Stromal cell of bone marrow (primary cell): Measurements from ENCODE around the gene DMXL2.
"Not testable (repeated sequence)": the region's sequence is repeated elsewhere in the genome, so short reads cannot be mapped to it uniquely, and the experiment has no call there.

Experiments
- DNase-seq: peaks from one replicate; pipeline ENCODE4 v3.0.0-alpha.2; 2012; ENCODE audit warnings: low read depth

The DMXL2 gene

GRCh38 chr15:51624022-51624421, 1.5 kb upstream of the DMXL2 start:
- no peak for DNase-seq

GRCh38 chr15:51623386-51623938, 891 bp upstream of the DMXL2 start:
- no peak for DNase-seq

- peak; percentile 19 for DNase-seq
These were observed 501 bp downstream of the DMXL2 start for GRCh38 chr15:51621936-51622603.

- DNase-seq: no peak
These were observed 1.3 kb downstream of the DMXL2 start for GRCh38 chr15:51621155-51621765.

GRCh38 chr15:51620641-51621040, 1.9 kb downstream of the DMXL2 start:
- DNase-seq: no peak

GRCh38 chr15:51620122-51620521, 2.4 kb downstream of the DMXL2 start:
- DNase-seq: no peak

GRCh38 chr15:51619331-51620035, 3.1 kb downstream of the DMXL2 start:
- no peak for DNase-seq

- no peak for DNase-seq
These were observed 4.7 kb downstream of the DMXL2 start for GRCh38 chr15:51617886-51618285.

GRCh38 chr15:51613951-51614350, 8.6 kb downstream of the DMXL2 start:
- no peak for DNase-seq

GRCh38 chr15:51612669-51613068, 9.9 kb downstream of the DMXL2 start:
- DNase-seq: not testable (repeated sequence)

GRCh38 chr15:51603462-51603948, 19.1 kb downstream of the DMXL2 start:
- DNase-seq: not testable (repeated sequence)

GRCh38 chr15:51603002-51603401, 19.6 kb downstream of the DMXL2 start:
- no peak for DNase-seq

- DNase-seq: no peak
These were observed 20.1 kb downstream of the DMXL2 start for GRCh38 chr15:51602484-51602883.

- DNase-seq: no peak
These were observed 20.8 kb downstream of the DMXL2 start for GRCh38 chr15:51601801-51602200.

- DNase-seq: no peak
These were observed 22.5 kb downstream of the DMXL2 start for GRCh38 chr15:51600114-51600513.

- no peak for DNase-seq
These were observed 32.5 kb downstream of the DMXL2 start for GRCh38 chr15:51589881-51590568.

GRCh38 chr15:51588966-51589365, 33.6 kb downstream of the DMXL2 start:
- DNase-seq: no peak

GRCh38 chr15:51585986-51586385, 36.6 kb downstream of the DMXL2 start:
- no peak for DNase-seq

GRCh38 chr15:51580982-51581381, 41.6 kb downstream of the DMXL2 start:
- no peak for DNase-seq

- DNase-seq: no peak
These were observed 42.2 kb downstream of the DMXL2 start for GRCh38 chr15:51580385-51580784.

GRCh38 chr15:51579012-51579411, 43.6 kb downstream of the DMXL2 start:
- DNase-seq: no peak

- no peak for DNase-seq
These were observed 44.8 kb downstream of the DMXL2 start for GRCh38 chr15:51577636-51578304.
